ENCODE results near the gene VTI1A. TPM values are rescaled to one million over a fixed set of nuclear protein-coding genes. Genes with fewer than 3 reads are reported as not detected.

Gene VTI1A
- total RNA-seq, 3 donors from 2014 or later (not counting 1 experiment from before 2014, with no cell fraction given): 62.6 to 77.6 (median 68.2) TPM

- Histone ChIP-seq H3K4me3 (ENCODE audit: low read length) (no peak overlapping the region), H3K27me3 (ENCODE audit: control insufficient read depth, insufficient read depth, low read length) (no peaks in the 10 kb centered on the region), H3K27ac (ENCODE audit: low read length) (no peak overlapping the region), H3K36me3 (ENCODE audit: control insufficient read depth, insufficient read depth, low read length) (no peaks in the 10 kb centered on the region), H3K9me3 (ENCODE audit: control insufficient read depth, insufficient read depth, low read length) (no peaks in the 10 kb centered on the region), H3K4me1 (ENCODE audit: control insufficient read depth, insufficient read depth, low read length) (no peaks in the 10 kb centered on the region)
- Mint-ChIP-seq H3K27me3 (ENCODE audit: low read depth in 2 of 2) (no peaks in the 10 kb centered on the region), H3K4me1 (peaks cover 0 to 4% of the 10 kb centered on the region in 2 donors), H3K4me3 (no peak overlapping the region), H3K36me3 (no peaks in the 10 kb centered on the region), H3K9me3 (no peaks in the 10 kb centered on the region), H3K27ac (no peak overlapping the region)
- DNase-seq: no peak
- no peak for TF ChIP-seq CTCF (IDR thresholded peaks at IDR 0.05)
- intact Hi-C loops (cut with micrococcal nuclease): no loop called here
- no peak for ATAC-seq
- WGBS (ENCODE audit: insufficient coverage): 97% methylated on average over 4 of the region's 5 CpGs
Measured at GRCh38 chr10:112593023-112593422, 146.0 kb downstream of the VTI1A start.

- no peaks in the 10 kb centered on the region for H3K27me3 Mint-ChIP-seq (ENCODE audit: low read depth in 2 of 2)
- Histone ChIP-seq H3K36me3 (ENCODE audit: control insufficient read depth, insufficient read depth, low read length) (no peaks in the 10 kb centered on the region), H3K4me3 (ENCODE audit: low read length) (no peak overlapping the region), H3K4me1 (ENCODE audit: control insufficient read depth, insufficient read depth, low read length) (no peaks in the 10 kb centered on the region), H3K9me3 (ENCODE audit: control insufficient read depth, insufficient read depth, low read length) (no peaks in the 10 kb centered on the region), H3K27ac (ENCODE audit: low read length) (no peak overlapping the region), H3K27me3 (ENCODE audit: control insufficient read depth, insufficient read depth, low read length) (no peaks in the 10 kb centered on the region)
- H3K36me3 Mint-ChIP-seq: peaks cover 4% of the 10 kb centered on the region
- H3K9me3 Mint-ChIP-seq: no peaks in the 10 kb centered on the region
- no peak overlapping the region for H3K27ac Mint-ChIP-seq
- no peak overlapping the region for H3K4me3 Mint-ChIP-seq
- intact Hi-C loops (cut with micrococcal nuclease): no loop called here
- DNase-seq (no peak), ATAC-seq (no peak)
- H3K4me1 Mint-ChIP-seq: peaks cover 10 to 26% of the 10 kb centered on the region in 2 donors
- WGBS (ENCODE audit: insufficient coverage): 96% methylated on average over 2 of the region's 4 CpGs
- no peak for TF ChIP-seq CTCF (IDR thresholded peaks at IDR 0.05)
Measured at GRCh38 chr10:112601214-112602090, 154.4 kb downstream of the VTI1A start.

- H3K36me3 Mint-ChIP-seq: peaks cover 6% of the 10 kb centered on the region
- ATAC-seq: no peak
Measured at GRCh38 chr10:112603062-112603461, 156.0 kb downstream of the VTI1A start.

More at GRCh38 chr10:112603062-112603461, 156.0 kb downstream of the VTI1A start:
- Histone ChIP-seq H3K27ac (ENCODE audit: low read length) (no peak overlapping the region), H3K27me3 (ENCODE audit: control insufficient read depth, insufficient read depth, low read length) (no peaks in the 10 kb centered on the region), H3K4me3 (ENCODE audit: low read length) (no peak overlapping the region), H3K36me3 (ENCODE audit: control insufficient read depth, insufficient read depth, low read length) (no peaks in the 10 kb centered on the region), H3K4me1 (ENCODE audit: control insufficient read depth, insufficient read depth, low read length) (no peaks in the 10 kb centered on the region), H3K9me3 (ENCODE audit: control insufficient read depth, insufficient read depth, low read length) (no peaks in the 10 kb centered on the region)
- H3K27me3 Mint-ChIP-seq (ENCODE audit: low read depth in 2 of 2): no peaks in the 10 kb centered on the region
- no peak for TF ChIP-seq CTCF (IDR thresholded peaks at IDR 0.05)
- no peaks in the 10 kb centered on the region for H3K9me3 Mint-ChIP-seq
- H3K4me3 Mint-ChIP-seq: no peak overlapping the region
- peaks cover 11 to 32% of the 10 kb centered on the region in 2 donors for H3K4me1 Mint-ChIP-seq
- DNase-seq: no peak
- intact Hi-C loops (cut with micrococcal nuclease): no loop called here
- 98% methylated on average over 2 of the region's 2 CpGs for WGBS (ENCODE audit: insufficient coverage)
- no peak overlapping the region for H3K27ac Mint-ChIP-seq
